Measurements from ENCODE around the gene QSOX1. TPM values are rescaled to one million over a fixed set of nuclear protein-coding genes. Genes with fewer than 3 reads are reported as not detected.

QSOX1 gene
- total and polyA plus RNA-seq, 2 of the 4 experiments (the other 2 are of a cell fraction), result 102 to 791 TPM

DNA sequence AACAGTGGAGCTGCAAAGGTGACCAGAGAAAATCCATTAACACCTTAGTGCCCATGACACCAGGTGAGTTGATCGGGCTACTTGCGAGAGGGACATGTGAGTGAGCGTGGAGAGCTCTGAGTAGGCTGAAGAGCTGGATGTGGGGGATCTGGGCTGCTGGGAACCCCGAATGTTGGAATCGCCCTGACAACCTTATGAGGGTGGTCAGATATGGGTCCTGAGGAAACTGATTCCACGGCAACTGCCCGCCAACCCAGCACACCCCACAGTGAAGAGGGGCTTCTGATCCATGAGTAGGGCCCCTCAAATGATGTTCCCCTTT is 705 bp upstream of the QSOX1 start:
- Histone ChIP-seq H3K4me3 (ENCODE audit: insufficient read depth, low read depth, low read length) (peak overlapping the region; percentile 69), H3K9me1 (ENCODE audit: insufficient read depth, low read length) (peaks cover 40% of the 10 kb centered on the region), H4K91ac (ENCODE audit: insufficient read depth, low read depth, low read length) (peak overlapping the region; percentile 99), H3K4me1 (ENCODE audit: control insufficient read depth, insufficient read depth, low read length) (peaks cover 32% of the 10 kb centered on the region), H3K4ac (ENCODE audit: low read depth, low read length) (peak overlapping the region; percentile 100), H2AFZ (replicated peaks; ENCODE audit: low read length, poor library complexity) (peak overlapping the region; percentile 88), H3K14ac (replicated peaks; ENCODE audit: low read depth, low read length) (peak overlapping the region; percentile 100), H2AK5ac (ENCODE audit: low read depth, low read length) (peak overlapping the region; percentile 98), H3K23ac (ENCODE audit: low read depth, low read length) (peak overlapping the region; percentile 98), H3K56ac (ENCODE audit: extremely low read depth, insufficient read depth, low read length) (peak overlapping the region; percentile 96), H2AK9ac (replicated peaks; ENCODE audit: low read depth, low read length, poor library complexity) (peak overlapping the region; percentile 99), H3K9me3 (ENCODE audit: control insufficient read depth, insufficient read depth, low read length) (no peaks in the 10 kb centered on the region), H3K27ac (ENCODE audit: insufficient read depth, low read length) (peak overlapping the region; percentile 91), H4K8ac (ENCODE audit: low read depth in 2 of 2, low read length in 2 of 2) (peak overlapping the region; percentile 89 to 99), H3K36me3 (ENCODE audit: control insufficient read depth, insufficient read depth, low read length) (peaks cover 29% of the 10 kb centered on the region), H2BK120ac (ENCODE audit: low read depth, low read length) (peak overlapping the region; percentile 94), H4K20me1 (ENCODE audit: insufficient read depth, low read length) (peaks cover 42% of the 10 kb centered on the region), H4K5ac (ENCODE audit: low read depth, low read length) (peak overlapping the region; percentile 99), H2BK5ac (ENCODE audit: low read depth, low read length, poor library complexity, severe bottlenecking) (peak overlapping the region; percentile 97), H3K27me3 (ENCODE audit: control insufficient read depth, insufficient read depth, low read length) (no peaks in the 10 kb centered on the region), H3K9ac (ENCODE audit: low read depth, low read length) (peak overlapping the region; percentile 97), H2BK20ac (ENCODE audit: low read depth, low read length) (peak overlapping the region; percentile 96), H2BK15ac (ENCODE audit: low read depth, low read length) (peak overlapping the region; percentile 67; the same call in 2 of the 3 replicates), H3K18ac (ENCODE audit: low read depth, low read length) (peak overlapping the region; percentile 99), H3K4me2 (ENCODE audit: low read depth, low read length) (peak overlapping the region; percentile 93), H3K79me1 (ENCODE audit: low read depth in 1 of 2, low read length in 2 of 2) (peaks cover 15 to 62% of the 10 kb centered on the region in 2 experiments)
- no CpG with 5 or more reads among the region's 7 CpGs for WGBS, 2 experiments (ENCODE audit: extremely low coverage in 2 of 2, insufficient read length in 1 of 2)
- dilution Hi-C loops (cut with HindIII; ENCODE audit: low sequenced_read_pairs, unreplicated experiment) (loop anchor here (25.0 kb wide), 1 partner anchor 117 kb away; no protein-coding TSS in a partner anchor), intact Hi-C loops (cut with micrococcal nuclease) (loop anchor here (10.0 kb wide), 1 partner anchor 449 kb away; no protein-coding TSS in a partner anchor), in situ Hi-C loops (cut with MboI; ENCODE audit: low sequenced_read_pairs) (loop anchor here (25.0 kb wide), 1 partner anchor 442 kb away; no protein-coding TSS in a partner anchor)
- ChIA-PET POLR2A (ENCODE audit: unreplicated experiment) (interaction anchor here (0.6 to 1.6 kb wide), 3 partner anchors 51 to 55 kb away, joined by 3 to 5 read pairs (median 4); no protein-coding TSS in a partner anchor), CTCF (no interaction called here)
- ATAC-seq (ENCODE audit: low read depth) (no peak), DNase-seq (no peak)
- no peak for TF ChIP-seq CEBPB (IDR thresholded peaks at IDR 0.05; ENCODE audit: low read depth, low read length)
- TF ChIP-seq BHLHE40 (IDR thresholded peaks at IDR 0.05; ENCODE audit: low read depth, low read length), result no peak
- no peak for TF ChIP-seq FOS (IDR thresholded peaks at IDR 0.05; ENCODE audit: low read depth, low read length)
- TF ChIP-seq MXI1 (IDR thresholded peaks at IDR 0.05; ENCODE audit: borderline replicate concordance, low read depth, low read length), result no peak
- no TSS peak for BruUV-seq (replicated peaks)
